HG03575 (cell line): ENCODE results near the gene FMNL2.
"Not testable (repeated sequence)": the region's sequence is repeated elsewhere in the genome, so short reads cannot be mapped to it uniquely, and the experiment has no call there.

Experiments used
- ATAC-seq: cut with Tn5 transposase; IDR thresholded peaks from one replicate; pipeline ENCODE4 v1.9.1; 2021; ENCODE audit not compliant: unreplicated experiment, insufficient number of reproducible peaks, low FRiP score; ENCODE audit errors: extremely low read depth

Gene FMNL2

DNA sequence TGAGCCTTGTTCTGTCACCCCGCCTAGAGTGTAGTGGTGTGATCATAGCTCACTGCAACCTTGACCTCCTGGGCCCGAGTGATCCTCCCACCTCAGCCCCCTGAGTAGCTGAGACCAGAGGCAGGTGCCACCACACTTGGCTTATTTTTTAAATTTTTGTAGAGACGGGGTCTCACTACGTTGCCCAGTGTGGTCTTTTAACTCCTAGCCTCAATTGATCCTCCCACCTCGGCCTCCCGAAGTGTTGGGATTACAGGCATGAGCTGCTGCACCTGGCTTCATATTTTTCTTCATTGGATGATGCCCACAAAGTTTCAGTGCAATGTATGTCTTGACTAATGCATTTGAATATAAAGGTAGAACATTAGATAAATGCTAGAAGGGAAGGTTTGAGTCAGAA lies 120.8 kb downstream of the FMNL2 start:
- no peak for ATAC-seq

DNA sequence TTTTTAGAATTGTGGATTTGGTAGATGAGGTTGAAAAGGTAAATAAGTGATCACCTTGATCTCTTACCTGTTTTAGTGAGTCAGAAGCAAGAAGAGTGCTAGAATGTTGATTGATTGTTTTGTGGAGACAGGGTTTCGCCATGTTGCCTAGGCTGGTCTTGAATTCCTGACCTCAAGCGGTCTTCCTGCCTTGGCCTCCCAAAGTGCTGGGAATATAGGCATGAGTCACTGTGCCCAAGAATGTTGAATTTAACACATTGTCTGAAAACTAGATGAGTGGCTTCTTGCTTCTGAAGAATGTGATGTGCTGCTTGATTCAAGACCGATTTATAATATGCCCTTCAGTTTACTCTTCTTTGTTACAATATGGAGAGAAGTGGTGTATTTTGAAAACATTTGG lies 121.3 kb downstream of the FMNL2 start:
- no peak for ATAC-seq

DNA sequence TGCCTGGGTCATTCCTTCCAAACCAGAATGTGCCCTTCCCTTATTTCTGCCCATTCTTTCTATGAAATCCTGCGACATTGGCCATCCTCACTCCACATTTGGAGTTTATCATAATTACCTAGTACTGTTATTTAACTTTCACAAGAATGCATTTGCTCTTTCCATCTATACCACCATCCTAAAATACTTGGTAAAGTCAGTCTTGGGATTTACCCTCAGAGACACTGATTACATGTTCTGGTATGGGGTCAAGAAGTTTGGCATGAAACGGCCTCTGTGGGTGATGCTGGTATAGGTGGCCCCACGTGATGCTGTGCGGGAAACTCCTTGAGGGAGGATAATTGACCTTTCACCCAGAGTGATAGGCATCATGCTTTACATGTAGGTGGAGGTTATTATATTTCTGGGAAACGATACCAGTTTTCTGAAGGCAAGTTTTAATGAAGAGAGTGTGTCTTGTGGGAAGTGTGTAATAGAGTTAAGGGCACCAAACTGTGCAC lies 123.5 kb downstream of the FMNL2 start:
- no peak for ATAC-seq

DNA sequence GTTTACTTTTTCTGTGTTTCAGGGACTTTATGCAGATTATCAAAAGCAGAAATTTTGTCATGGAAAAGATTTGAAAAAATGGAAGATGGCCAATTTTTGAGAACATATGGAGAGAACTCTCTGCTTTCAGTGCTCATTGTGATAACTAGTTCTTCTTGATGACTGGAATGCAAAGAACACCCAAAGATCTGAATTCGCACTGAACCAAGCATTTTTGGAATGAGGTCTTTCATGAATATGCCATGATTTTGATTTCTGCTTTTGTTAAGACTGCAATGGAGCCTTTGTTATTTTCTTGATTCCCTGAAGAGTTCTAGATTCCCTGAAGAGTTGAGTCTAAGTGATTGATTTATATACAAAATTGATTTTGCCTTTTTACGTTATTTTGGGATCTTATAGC lies 124.1 kb downstream of the FMNL2 start:
- no peak for ATAC-seq

DNA sequence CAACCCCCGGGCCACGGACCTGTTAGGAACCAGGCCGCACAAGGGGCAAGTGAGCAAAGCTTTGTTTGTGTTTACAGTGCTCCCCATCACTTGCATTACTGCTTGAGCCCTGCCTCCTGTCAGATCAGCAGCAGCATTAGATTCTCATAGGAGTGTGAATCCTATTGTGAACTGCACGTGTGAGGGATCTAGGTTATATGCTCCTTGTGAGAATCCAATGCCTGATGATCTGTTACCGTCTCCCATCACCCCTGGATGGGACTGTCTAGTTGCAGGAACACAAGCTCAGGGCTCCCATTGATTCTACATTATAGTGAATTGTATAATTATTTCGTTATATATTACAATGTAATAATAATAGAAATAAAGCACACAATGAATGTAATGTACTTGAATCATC lies 125.6 kb downstream of the FMNL2 start:
- ATAC-seq: no peak

DNA sequence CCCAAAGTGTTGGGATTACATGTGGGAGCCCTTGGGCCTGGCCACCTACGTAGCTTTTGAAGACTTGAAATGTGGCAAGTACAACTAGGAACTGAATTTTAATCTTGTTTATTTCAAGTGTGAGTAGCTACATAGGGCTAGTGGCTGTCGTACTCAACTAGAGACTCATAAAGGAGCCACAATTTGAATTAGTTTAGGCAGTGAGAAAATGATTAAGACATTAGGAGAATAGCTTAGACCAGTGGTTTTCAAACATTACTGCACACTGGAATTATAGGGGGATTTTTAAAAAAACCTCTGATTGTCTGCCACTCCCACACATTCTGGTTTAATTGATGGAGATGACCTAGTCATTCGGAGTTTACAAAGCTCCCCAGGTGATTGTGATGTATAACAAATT lies 127.1 kb downstream of the FMNL2 start:
- ATAC-seq: no peak

DNA sequence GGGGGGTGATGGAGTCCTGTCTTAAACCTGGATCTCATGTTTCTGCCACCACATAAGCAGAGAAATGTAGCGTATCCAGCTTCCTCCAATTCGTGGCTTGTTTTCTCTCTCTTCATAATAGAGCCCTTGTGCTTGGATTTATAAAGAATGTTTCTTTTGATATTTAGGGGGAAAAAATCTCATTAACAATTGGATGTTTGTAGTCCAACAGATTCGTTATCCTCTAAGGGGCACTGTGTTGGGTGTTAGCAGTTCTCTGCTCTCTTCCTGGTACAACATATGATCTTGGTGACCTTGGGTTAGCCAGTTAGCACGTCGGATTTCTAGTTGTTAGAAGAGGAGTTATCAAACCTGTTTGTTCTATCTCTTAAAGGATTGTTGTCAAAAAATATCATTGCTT lies 127.8 kb downstream of the FMNL2 start:
- no peak for ATAC-seq

DNA sequence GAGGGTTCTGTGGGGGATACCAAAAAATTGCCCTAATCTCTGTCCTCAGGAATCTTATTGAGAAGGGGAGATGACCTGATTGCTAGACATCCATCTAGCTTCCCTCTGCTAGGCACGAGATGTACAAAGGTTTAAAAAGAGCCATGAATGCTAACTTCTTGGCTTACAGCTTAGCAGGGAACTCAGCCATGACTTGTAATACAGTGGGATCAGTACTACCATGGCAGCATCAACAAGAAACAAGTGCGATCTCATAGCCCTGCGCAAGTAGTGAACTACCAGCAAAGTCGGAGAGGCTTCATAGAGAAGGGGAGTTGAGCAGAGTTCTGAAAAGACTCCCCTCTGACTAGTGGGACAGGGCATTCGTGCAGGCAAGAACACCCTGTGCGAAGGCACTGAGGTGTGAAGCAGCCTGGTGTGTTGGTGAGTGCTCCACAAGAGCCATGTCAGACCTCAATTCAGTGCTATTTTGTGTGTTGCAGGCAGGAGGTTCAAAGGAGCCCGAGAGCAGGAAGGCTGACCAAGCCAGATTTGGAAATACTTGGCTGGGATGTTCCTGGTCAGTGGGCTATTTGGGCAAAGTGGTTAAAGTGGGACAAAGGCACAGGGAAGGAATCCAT lies 130.0 kb downstream of the FMNL2 start:
- ATAC-seq: no peak

DNA sequence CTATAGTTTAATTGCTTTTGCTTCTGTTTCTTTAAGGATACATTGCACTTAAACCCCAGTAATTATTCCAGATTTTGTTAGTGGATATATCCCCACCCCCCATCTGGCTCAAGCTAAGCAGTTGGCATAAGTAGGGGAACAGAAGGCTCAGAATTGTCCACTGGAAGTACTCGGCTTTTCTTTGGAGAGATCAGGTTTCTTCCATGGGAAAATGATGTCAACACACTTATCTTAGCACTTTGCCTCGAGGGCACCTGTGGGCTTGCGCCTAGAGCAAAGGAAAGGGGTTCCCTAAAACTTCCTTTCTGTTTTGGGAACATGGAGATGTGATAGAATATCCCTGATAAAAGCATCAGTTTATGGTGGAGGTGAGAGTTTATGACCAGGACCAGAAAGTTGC lies 130.6 kb downstream of the FMNL2 start:
- no peak for ATAC-seq

- no peak for ATAC-seq
These were observed 131.1 kb downstream of the FMNL2 start for GRCh38 chr2:152466041-152466440.

GRCh38 chr2:152466980-152467676 lies 132.2 kb downstream of the FMNL2 start:
- peak; percentile 92 for ATAC-seq

DNA sequence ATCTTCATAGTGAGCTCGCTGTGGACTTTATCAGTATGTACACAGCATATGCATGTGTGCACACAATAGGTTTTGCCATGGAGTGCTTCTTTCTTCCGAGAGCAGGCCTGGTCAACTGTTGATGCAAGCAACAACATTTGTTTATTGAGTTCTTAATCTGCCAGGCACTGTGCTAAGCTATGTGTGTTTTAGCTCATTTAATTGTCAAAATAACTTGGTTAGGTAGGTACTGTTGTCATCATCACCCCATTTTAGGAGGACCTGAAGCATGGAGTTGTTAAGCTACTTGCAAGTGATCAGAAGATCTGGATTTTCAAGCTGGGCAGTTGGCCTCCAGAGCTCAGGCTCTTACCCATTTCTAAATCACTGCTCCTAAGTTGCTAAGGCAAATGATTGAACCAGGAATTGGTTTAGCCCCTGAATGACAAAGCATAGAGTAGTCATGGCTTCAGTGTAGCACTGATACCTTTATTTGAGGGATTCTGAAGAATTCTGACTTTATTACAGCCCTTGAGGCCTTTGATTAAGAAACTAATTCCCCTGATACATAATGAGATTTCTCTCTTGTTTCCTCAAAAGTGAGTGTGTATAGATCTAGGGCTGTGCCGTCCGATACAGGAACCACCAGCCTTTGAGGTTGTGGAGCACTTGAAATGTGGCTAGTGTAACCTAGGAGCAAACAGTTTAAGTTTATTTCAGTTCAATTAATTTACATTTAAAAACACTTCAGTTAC lies 132.9 kb downstream of the FMNL2 start:
- ATAC-seq: no peak

GRCh38 chr2:152468899-152469692 lies 134.1 kb downstream of the FMNL2 start:
- ATAC-seq: no peak

GRCh38 chr2:152470861-152471854 lies 136.2 kb downstream of the FMNL2 start:
- ATAC-seq: no peak

DNA sequence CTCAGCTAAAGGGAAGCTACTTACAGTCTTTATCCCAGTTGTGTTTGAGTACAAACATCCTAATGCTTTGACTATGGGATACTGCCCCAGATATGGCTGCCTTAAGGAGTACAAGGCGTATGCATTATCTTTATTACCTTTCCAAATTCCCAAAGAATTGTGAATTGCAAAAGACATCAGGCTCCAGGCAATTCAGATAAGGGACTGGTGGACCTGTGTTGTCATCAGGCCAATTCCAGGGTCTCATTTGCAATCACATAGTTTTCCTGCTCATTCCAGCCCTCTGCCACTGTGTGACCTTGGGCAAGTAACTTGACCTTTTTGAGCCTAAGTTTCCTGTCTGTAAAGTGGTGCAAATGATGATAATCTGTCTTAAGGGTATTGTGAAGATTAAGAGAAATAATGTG lies 137.5 kb downstream of the FMNL2 start:
- no peak for ATAC-seq

DNA sequence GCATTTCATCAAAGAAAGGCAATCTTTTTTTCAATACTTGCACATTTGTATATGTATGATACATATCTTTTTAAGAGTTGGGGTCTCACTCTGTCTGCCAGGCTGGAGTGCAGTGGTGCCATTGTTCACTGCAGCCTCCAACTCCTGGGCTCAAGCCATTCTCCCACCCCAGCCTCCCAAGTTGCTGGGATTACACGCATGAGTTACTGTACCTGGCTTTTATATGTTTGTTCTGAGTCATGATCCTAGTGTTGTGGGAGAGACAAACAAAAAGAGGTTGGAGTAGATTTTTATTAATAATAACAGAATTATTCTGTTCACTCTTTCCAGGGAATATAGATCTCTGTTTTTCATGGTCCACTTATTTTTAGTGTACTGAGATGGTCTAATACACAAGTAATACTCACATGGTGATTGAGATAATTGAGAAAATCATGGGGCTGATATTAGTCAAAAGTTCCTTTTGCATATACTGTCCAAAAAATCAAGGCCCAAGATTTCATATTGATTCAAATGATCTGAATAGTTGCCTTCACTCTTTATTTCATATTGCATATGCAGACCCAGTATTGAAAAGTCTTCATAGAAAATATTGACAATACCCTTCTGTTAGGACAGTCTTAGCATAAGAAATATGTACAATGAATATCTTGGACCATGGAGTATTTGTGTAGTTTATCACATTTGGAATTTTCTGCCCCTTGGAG lies 138.3 kb downstream of the FMNL2 start:
- no peak for ATAC-seq

- not testable (repeated sequence) for ATAC-seq
These were observed 139.5 kb downstream of the FMNL2 start for GRCh38 chr2:152474523-152474922.

DNA sequence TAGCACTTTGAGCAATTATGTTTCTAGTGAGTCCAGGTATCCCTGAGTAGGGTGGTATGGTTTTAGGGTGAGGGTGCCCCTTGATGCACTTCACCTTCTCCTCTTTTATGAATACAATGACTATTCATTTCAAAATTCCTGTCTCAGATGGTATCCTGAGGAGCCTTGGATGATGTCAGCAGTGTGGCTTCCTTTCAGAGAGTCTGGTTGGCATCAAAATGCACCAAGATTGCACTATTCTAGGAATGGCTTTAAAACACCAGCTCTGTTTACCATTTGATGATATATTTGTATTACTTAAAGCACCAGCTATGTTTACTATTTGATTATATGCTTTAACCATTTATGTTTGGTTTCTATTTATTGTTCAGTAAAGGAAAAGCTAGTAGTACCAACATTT lies 141.0 kb downstream of the FMNL2 start:
- ATAC-seq: no peak
